NCI-H1048 (cell line): ENCODE data around the gene VPS29.

Experiments
- DNase-seq: peaks from one replicate; lab custom pipeline; 2025; lab: John Stamatoyannopoulos, UW

The VPS29 gene

DNA sequence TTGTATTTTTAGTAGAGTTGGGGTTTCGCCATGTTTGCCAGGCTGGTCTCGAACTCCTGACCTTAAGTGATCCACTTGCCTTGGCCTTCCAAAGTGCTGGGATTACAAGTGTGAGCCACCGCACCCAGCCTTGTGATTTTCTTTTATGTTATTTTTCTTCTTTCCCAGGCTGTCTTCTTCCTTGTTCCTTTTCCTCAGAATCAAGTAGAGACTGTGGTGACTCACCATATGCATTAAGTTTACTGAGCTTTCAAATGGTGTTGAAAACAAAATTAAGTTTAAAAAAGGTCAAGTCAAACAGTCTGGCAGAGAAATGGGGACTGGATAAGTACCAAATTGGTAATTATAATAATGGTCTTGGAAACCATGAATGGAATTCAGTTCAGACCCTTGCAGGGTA, 57.5 kb downstream of the VPS29 start:
- no peak for DNase-seq
